PC-3 (cell line): ENCODE measurements around the gene SLC35F3.

ENCODE experiments used
- EZH2 ChIP-seq: fragments of 300-600 bp; sonication (generic); IDR thresholded peaks from one replicate; pipeline ENCODE4 v1.6.1; 2017; ENCODE audit warnings: antibody characterized with exemption, mild to moderate bottlenecking, low read length; ENCODE audit not compliant: unreplicated experiment
- EZH2phosphoT487 ChIP-seq: fragments of 300-600 bp; sonication (generic); IDR thresholded peaks from 2 replicates; pipeline ENCODE4 v1.6.1; 2018; ENCODE audit warnings: mild to moderate bottlenecking, antibody characterized with exemption, low read length, borderline replicate concordance
- TF ChIP-seq, protein P1 (sequence below): fragments of 300-600 bp; sonication (generic); conservative IDR thresholded peaks from 2 replicates; pipeline ENCODE4 v1.5.1; 2017; ENCODE audit warnings: antibody characterized with exemption, low read depth, mild to moderate bottlenecking, low read length

DNA sequence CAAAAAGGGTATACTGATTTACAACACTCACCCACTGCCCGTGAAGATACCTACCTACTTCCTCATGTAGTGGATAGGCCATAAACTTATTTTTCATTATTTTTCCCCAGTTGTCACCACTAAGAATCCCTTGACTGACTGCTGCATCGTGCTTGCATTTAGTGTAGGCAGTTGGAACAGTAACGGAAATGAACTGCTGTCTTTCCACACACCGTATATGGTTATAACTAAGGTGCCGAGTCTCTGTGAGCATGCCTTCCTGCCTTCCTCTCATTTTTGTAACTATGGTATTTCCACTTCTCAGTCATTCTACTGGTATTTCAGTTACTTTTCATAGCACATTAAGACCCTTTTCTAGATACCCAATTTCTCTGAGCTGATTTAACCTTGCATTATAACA, 36.4 kb downstream of the SLC35F3 start:
- TF ChIP-seq, protein P1, sequence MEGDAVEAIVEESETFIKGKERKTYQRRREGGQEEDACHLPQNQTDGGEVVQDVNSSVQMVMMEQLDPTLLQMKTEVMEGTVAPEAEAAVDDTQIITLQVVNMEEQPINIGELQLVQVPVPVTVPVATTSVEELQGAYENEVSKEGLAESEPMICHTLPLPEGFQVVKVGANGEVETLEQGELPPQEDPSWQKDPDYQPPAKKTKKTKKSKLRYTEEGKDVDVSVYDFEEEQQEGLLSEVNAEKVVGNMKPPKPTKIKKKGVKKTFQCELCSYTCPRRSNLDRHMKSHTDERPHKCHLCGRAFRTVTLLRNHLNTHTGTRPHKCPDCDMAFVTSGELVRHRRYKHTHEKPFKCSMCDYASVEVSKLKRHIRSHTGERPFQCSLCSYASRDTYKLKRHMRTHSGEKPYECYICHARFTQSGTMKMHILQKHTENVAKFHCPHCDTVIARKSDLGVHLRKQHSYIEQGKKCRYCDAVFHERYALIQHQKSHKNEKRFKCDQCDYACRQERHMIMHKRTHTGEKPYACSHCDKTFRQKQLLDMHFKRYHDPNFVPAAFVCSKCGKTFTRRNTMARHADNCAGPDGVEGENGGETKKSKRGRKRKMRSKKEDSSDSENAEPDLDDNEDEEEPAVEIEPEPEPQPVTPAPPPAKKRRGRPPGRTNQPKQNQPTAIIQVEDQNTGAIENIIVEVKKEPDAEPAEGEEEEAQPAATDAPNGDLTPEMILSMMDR: no peak
- no peak for TF ChIP-seq EZH2
- no peak for TF ChIP-seq EZH2phosphoT487
